HepG2 (cell line): Measurements from ENCODE around the gene SMIM21. TPM values are rescaled to one million over a fixed set of nuclear protein-coding genes. Genes with fewer than 3 reads are reported as not detected.

Experiments used
- CBX1 ChIP-seq: IDR thresholded peaks from one replicate; pipeline ENCODE4 v1.6.1; 2016; ENCODE audit warnings: antibody characterized with exemption, low read depth
- ZSCAN21 ChIP-seq: sonication (generic); formaldehyde crosslinking; IDR thresholded peaks from 2 replicates; pipeline ENCODE4 v1.8.0; 2022; ENCODE audit warnings: mild to moderate bottlenecking, missing genetic modification reagents, moderate library complexity, borderline replicate concordance
- polyA plus RNA-seq, 8 experiments: library from polyadenylated mRNA; depleted of rRNA in 3 of 8; stranded (reverse) in 7 of 8; unstranded in 1 of 8; fragments of >200 nt; fragmentation: Illumina TruSeq in 4 of 8; extraction: Trizol in 4 of 8; gene quantifications; 2 replicates each; pipeline versions ENCODE4 v1.2.1 to v1.2.3, GENCODE V29; 2011 to 2016; ENCODE audit warnings: low read depth in 4 of 8, missing spikeins in 1 of 8, mixed read lengths in 1 of 8; ENCODE audit not compliant: insufficient read depth in 1 of 8
- total RNA-seq, 5 experiments: library from RNA; depleted of rRNA; stranded (reverse); fragments of >200 nt; fragmentation: Illumina TruSeq; extraction: Trizol; gene quantifications; 2 replicates each; pipeline ENCODE4 v1.2.3, GENCODE V29; 2016; ENCODE audit warnings: low read depth in 1 of 5
- TF ChIP-seq, protein P1 (sequence below): sonication (generic); formaldehyde crosslinking; IDR thresholded peaks from 2 replicates; pipeline ENCODE4 v1.9.0; 2022; ENCODE audit warnings: missing genetic modification reagents, mild to moderate bottlenecking, borderline replicate concordance
- TF ChIP-seq, protein P2 (sequence below): sonication (generic); formaldehyde crosslinking; IDR thresholded peaks from 2 replicates; pipeline ENCODE4 v1.5.1; 2020; ENCODE audit warnings: mild to moderate bottlenecking, missing genetic modification reagents, borderline replicate concordance
- TF ChIP-seq, protein P3 (sequence below): fragments of 450-650 bp; IDR thresholded peaks from 2 replicates; pipeline ENCODE4 v1.6.1; 2016

SMIM21 gene
- total and polyA plus RNA-seq, 2 of the 13 experiments (the other 11 are each of a cell fraction or from before 2014, with no cell fraction given) = not detected

DNA sequence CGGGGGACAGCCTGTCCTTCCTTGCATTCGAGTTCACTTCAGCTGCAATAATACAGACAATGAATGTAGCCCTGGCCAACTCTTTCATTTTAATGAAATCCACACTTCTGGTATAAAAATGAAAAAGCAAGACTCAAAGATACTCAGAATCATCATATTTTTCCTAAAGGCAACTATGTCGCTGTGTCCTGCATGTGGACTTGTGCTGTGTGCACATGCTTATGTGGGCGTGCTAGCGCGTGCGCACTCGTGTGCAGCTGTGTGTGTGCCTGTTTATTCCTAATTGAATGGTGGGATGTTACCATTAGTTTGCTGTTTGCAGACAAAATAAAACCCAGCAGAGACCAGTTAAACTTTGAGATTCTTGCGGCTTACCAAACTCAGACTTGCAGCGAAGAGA lies 49.6 kb downstream of the SMIM21 start (continued):
- TF ChIP-seq, protein P1, sequence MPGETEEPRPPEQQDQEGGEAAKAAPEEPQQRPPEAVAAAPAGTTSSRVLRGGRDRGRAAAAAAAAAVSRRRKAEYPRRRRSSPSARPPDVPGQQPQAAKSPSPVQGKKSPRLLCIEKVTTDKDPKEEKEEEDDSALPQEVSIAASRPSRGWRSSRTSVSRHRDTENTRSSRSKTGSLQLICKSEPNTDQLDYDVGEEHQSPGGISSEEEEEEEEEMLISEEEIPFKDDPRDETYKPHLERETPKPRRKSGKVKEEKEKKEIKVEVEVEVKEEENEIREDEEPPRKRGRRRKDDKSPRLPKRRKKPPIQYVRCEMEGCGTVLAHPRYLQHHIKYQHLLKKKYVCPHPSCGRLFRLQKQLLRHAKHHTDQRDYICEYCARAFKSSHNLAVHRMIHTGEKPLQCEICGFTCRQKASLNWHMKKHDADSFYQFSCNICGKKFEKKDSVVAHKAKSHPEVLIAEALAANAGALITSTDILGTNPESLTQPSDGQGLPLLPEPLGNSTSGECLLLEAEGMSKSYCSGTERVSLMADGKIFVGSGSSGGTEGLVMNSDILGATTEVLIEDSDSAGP (CRISPR knock-in tag) = no peak
- TF ChIP-seq, protein P2, sequence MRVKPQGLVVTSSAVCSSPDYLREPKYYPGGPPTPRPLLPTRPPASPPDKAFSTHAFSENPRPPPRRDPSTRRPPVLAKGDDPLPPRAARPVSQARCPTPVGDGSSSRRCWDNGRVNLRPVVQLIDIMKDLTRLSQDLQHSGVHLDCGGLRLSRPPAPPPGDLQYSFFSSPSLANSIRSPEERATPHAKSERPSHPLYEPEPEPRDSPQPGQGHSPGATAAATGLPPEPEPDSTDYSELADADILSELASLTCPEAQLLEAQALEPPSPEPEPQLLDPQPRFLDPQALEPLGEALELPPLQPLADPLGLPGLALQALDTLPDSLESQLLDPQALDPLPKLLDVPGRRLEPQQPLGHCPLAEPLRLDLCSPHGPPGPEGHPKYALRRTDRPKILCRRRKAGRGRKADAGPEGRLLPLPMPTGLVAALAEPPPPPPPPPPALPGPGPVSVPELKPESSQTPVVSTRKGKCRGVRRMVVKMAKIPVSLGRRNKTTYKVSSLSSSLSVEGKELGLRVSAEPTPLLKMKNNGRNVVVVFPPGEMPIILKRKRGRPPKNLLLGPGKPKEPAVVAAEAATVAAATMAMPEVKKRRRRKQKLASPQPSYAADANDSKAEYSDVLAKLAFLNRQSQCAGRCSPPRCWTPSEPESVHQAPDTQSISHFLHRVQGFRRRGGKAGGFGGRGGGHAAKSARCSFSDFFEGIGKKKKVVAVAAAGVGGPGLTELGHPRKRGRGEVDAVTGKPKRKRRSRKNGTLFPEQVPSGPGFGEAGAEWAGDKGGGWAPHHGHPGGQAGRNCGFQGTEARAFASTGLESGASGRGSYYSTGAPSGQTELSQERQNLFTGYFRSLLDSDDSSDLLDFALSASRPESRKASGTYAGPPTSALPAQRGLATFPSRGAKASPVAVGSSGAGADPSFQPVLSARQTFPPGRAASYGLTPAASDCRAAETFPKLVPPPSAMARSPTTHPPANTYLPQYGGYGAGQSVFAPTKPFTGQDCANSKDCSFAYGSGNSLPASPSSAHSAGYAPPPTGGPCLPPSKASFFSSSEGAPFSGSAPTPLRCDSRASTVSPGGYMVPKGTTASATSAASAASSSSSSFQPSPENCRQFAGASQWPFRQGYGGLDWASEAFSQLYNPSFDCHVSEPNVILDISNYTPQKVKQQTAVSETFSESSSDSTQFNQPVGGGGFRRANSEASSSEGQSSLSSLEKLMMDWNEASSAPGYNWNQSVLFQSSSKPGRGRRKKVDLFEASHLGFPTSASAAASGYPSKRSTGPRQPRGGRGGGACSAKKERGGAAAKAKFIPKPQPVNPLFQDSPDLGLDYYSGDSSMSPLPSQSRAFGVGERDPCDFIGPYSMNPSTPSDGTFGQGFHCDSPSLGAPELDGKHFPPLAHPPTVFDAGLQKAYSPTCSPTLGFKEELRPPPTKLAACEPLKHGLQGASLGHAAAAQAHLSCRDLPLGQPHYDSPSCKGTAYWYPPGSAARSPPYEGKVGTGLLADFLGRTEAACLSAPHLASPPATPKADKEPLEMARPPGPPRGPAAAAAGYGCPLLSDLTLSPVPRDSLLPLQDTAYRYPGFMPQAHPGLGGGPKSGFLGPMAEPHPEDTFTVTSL = no peak
- TF ChIP-seq ZSCAN21 (CRISPR knock-in tag) (no peak), CBX1 (no peak)
- TF ChIP-seq, protein P3, sequence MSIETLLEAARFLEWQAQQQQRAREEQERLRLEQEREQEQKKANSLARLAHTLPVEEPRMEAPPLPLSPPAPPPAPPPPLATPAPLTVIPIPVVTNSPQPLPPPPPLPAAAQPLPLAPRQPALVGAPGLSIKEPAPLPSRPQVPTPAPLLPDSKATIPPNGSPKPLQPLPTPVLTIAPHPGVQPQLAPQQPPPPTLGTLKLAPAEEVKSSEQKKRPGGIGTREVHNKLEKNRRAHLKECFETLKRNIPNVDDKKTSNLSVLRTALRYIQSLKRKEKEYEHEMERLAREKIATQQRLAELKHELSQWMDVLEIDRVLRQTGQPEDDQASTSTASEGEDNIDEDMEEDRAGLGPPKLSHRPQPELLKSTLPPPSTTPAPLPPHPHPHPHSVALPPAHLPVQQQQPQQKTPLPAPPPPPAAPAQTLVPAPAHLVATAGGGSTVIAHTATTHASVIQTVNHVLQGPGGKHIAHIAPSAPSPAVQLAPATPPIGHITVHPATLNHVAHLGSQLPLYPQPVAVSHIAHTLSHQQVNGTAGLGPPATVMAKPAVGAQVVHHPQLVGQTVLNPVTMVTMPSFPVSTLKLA = 0 out of 2 replicates have a peak, but pooled peaks have one; percentile 20
- TF ChIP-seq, all 625 proteins: peak for 1
